HL-60/S4 (cell line): ENCODE data around the gene EZR.

Experiments used
- in situ Hi-C: fragments of 300-500 bp; cut with MboI; formaldehyde crosslinking; loops from 2 replicates; pipeline ENCODE4 v1.14.3; 2022; ENCODE audit warnings: low sequenced_read_pairs

EZR gene

DNA sequence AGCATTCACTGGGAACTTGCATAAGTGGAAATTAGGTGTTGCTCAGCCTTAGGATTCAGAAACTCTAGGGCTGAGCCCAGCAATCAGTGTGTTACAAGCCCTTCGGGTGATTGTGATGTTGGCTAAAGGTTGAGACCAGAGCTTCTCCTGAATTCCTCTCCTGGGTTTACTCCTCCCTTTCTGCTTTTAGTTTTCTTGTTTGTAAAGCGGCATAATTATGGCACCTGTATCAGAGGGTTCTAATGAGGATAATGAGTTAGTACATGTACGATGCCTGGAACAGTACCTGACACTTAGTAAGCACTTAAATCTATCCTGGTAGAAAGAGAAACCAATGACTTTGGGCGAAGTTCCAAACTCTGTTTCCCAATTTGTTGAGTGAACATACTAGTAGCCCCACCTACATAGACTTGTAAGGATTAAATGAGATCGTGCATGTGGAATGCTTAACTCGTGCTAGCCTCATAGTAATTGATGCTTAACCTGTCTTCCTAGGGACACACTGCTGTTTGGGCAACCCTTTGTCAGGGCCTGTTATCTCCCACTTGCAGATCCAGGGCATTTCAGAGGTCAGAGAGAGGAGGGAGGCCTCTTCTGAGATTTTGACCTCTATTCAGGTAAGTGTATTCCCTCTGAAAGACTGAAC, 932 bp upstream of the EZR start:
- in situ Hi-C loops = no loop called here

DNA sequence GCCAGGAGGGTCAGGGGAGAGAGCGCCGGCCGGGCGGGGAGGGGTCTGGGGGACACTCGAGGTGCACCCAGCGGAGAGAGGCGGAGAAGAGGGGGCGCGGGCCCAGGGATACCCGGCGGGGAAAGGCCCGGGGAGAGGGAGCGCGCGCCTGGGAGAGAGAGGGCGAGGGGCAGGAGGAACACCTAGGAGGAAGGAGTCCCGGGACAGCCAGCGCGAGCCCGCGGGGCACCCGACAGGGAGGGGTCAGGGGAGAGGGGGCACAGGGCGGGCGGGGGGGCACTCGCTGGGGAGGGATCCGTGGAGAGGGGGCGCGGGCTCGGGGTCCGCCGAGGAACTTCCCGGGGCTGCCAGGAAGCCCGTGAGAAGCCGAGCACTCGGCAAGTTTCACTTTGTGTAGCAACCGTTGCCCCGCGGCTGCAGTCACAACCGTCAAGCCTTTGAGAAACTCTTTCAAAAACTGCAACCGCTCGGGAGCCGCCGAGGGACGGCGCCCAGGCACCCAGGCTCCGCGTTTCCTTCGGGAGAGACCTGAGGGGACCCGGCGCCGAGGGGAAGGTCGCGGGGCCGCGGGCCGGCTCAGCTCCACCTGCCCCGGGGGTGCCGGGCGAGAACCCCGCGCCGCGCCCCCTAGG, 471 bp downstream of the EZR start:
- in situ Hi-C loops = no loop called here

DNA sequence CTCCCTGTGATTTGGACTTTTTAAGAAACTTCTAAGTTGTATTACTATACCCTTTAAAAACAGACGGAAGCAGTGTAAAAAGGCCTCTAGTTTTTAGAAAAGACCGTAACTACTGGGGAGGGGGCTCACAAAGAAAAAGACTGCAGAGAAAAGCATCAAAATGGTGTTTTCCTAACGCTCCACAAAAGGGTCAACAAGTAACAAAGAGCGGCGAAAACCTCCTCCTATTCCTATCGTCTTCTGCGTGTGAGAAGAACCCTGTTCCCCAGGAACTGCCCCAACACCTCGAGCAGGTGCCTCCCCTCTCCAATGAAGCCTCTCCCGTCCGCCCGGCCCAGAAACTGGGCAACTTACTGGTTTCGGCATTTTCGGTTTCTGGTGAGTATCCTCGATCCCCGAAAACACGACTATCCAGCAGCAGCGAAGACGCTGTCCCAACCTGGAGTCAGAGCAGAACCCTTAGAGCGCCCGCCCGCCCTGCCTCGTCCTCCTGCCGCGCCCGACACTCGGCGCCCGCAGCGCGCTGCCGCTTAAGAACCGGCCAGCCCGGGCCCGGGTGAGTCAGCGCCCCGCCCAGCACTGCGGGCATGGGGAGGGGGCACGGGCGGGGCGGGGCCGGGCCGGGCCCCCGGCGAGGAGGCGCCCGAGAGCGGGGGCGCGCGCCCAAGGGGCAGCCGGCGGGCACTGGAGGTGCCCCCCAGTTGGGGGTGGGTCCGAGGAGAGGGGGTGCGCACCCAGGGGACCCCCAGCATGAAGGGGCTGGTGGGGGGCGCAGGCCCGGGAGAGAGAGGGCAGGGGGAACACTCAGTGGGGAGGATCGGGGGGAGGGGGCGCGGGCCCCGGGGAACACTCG, 1.2 kb downstream of the EZR start:
- in situ Hi-C loops = no loop called here

DNA sequence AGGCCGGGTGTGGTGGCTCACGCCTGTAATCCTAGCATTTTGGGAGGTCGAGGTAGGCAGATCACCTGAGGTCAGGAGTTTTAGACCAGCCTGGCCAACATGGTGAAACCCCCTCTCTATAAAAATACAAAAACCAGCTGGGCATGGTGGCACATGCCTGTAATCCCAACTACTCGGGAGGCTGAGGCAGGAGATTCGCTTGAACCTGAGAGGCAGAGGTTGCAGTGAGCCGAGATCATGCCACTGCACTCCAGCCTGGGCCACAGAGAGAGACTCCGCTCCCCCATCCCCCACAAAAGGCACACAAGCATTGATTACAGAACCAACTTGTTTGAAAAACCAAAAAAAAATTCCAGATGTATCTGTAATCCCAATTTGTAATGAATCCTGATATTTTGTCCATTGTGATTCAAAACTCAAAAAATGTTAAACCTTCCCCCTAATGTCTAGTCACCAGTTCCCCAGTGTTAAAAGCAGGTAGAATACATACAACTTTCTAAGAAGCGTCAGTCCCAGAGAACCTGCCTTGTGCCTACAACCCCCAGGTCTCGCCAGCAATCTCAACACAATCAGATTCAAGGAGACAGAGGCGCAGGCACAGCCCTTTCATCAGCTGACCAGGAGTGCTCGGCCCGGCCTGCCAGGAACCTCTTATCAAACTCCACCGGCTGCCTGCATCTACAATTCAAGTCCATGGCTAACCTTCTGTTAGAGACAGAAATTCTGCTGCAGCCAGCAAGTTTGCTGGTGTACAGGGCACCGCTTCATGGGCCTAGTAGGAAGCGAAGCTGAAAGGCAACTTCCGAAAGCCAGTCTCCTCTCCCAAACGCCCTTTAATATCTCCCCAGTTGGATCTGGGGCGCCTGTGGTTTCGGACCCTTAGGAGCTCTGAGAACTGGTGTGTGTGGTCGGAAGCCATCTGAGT, 2.1 kb downstream of the EZR start:
- in situ Hi-C loops = no loop called here

DNA sequence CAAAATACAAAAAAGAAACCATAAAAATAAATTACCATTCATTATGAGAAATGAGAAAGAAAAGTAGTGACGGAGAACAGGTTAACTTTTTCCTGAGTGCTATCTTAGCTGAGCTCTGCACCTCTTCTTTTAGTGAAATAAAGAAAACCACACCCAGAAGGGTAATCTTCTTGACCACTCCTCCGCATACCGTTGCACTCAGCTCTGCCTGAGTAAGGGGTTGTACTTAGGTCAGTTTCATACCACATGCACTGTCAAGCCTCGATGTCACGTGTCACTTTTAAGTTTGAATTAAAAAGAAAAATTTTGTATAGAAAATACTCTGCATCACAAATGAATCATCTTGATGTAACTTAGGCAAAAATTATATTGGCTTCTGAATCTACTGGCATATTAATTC, 2.8 kb downstream of the EZR start:
- in situ Hi-C loops = no loop called here

DNA sequence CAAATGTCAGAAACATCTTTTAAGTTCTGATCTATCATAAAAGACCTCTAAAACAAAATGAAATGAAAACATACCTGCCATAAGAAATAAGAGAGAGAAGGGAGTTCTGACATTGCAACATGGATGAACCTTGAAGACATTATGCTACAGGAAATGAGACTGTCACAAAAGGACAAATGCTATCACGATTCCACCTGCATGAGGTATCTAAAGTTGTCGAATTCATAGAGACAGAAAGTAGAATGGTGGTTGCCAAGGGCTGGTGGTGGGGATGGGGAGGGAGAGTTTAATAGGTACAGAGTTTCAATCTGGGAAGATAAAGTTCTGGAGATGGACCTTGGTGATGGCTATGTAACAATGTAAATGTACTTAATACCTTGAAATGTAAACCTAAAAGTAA, 3.3 kb downstream of the EZR start:
- in situ Hi-C loops = no loop called here

DNA sequence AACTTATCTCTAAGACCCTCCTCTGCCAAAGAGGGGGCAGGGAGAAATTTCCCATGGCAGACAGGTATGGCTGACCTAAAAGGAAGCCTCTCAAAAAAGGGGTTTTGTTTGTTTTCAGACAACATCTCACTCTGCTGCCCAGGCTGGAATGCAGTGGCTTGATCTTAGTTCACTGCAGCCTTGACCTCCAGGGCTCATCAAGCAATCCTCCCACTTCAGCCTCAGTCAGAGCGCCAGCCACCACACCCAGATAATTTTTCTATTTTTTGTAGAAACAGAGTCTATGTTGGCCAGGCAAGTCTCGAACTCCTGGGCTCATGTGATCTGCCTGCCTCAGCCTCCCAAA, 3.8 kb downstream of the EZR start:
- in situ Hi-C loops = no loop called here

DNA sequence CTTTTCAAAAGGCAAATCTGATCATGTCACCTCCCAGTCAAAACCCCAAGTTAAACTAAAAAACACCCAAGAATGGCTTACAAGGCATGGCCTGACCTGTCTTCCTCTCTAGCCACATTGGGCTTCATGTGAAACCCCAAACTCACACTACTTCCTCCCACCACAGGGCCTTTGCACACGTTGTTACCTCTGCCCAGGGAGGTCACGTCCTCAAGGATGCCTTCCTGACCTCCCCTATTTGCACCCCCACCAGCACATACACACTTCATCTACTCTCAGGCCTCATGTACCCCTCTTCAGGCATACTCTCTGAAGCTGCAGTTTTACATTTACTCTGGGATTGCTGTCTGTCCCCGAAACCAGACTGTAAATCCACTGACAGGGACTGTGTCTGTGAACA, 6.1 kb downstream of the EZR start:
- in situ Hi-C loops = no loop called here

DNA sequence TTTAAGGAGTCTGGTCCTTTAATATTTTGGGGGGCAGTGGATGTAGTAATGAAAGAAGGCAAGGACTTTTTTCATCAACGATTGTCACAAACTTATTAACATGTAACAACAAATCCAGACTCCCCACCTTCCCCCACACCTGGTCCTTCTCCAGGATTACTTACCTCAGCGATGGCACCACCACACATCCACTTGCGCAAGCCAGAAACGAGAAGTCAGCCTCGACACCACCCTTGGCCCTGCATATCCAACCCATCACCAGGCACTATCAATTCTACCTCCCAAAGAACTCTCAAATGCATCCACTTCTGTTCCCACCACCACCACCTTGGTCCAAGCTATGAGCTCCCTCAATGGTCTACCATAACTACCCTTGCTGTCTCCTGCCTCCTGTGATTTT, 6.6 kb downstream of the EZR start:
- in situ Hi-C loops = no loop called here

DNA sequence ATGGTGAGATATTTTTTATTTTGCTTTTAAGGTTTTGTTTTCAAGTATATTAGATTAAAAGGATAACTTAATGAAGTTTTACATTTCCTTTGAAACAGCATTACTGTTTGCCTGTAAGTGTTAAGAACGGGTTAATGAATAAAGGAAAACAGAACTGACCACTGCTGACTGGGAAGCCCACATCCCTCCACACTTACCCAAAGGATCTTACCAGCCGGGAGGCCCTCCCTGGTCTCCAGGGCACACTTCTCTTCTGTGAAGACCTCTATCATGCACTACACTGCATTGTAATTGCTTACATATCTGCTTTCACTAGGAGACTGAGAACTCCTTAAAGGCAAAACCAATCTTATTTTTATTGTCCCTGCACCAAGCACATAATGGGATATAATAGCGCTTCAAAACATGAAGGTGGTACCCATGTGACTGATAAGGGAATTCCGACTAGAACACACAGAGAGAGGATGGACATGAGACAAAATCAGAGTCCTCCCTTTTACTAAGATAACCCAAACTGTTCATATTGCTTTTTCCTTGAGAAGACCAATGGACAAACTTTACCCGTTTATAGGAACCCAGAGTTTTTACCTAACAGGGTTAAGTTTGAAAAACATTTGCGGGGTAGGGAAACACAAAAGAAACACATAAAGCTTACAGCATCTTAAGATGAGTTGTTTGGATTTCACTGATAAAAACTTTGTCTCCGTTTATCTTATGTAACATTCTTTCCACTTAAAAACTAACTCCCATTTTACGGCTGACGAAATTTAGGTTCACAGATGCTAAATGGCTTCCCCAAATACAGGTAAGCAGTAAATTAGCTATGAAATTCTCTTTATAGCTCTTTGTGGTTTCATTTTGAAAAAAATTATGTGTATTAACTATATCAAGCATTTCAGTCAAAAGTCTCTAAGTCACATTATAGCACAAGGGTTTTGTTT, 8.7 kb downstream of the EZR start:
- in situ Hi-C loops = no loop called here

DNA sequence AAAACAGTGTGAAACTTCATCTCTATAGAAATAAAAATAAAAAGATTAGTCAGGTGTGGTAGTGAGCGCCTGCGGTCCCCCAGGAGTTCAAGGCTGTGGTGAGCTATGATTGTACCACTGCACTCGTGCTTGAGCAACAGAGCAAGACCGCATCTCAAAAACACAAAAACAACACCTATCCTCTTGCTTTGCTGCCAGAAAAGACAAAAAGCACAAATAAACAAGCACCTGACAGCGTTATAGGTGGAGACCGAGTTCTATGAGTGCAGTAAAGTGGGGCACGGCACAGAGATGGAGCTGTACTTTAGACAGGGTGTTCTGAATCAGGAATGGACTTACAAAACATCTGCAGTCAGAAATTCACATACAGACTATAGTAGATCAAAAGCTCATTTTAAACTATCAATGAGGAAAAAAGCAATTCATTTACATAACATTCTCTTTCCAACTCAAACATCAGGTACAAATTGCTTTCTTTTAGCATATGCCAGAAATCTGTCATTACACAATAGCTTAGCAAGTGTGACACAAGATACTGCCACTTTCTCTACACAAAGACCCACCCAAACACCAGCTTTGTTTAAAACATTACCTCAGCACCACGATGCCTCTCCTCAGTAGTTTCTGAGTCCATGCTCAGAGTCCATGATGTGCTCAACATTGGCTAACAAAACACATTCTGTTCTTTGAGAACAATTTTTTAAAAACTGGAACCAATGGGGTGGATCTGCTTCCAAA, 10.1 kb downstream of the EZR start:
- in situ Hi-C loops = no loop called here

DNA sequence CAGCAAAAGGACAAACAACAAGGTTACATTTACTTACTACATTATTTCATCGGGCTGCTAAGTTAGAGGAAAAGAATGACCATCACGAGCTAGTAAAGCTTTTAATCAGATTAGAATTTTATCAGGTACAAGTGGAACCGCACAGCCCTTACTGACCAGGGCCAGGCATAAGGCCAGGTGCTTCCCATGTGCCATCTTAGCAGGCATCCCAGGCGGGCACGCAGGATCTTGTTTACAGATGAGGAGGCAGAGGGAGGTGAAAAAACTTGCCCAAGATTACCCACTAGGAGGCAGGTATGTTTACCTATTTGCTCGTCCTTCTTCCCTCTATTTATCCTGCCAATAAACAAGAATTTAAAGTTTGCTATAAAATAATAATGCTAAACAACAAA, 10.7 kb downstream of the EZR start:
- in situ Hi-C loops = no loop called here

DNA sequence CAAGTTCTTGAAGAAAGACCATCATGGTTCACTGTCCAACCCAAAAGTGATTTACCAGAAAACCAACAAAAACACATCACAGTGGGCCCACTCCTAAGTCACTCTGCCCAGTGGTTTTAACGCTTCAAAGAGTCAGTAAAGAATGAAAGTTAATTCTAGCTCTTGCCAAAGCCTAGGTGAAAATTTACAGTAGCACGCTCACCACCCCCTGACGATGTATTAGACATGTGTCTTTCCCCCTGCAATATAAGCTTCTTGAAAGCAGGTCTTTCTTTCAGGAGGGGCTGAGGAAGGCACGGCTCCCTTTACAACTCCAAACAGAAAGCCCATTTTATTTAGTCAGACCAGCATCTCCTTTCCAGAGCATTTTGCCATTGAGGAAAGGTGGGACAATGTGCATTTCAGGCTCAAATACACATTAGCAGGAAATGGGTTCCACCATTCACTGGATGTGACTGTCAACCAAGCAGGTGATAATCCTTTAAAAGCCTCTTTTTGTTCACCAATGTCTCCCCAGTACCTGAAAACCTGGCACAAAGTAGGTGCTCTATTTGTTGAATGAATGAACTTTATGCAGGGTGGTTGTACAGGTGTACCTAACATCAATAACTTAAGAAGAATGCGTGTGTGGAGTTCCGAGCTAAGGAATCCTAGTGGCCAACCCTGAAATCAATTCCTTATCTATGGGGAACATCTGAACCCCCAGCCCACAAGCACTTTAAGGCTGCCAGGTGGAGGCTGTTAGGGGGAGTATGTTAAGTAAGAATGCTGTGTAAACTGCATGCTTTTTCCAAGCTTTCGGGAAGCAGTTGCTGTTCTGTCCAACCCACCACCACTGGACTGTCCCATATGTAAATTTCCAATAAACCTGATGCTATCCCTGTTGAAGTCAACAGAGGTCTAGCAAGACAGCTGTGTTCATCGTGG, 11.4 kb downstream of the EZR start:
- in situ Hi-C loops = no loop called here

DNA sequence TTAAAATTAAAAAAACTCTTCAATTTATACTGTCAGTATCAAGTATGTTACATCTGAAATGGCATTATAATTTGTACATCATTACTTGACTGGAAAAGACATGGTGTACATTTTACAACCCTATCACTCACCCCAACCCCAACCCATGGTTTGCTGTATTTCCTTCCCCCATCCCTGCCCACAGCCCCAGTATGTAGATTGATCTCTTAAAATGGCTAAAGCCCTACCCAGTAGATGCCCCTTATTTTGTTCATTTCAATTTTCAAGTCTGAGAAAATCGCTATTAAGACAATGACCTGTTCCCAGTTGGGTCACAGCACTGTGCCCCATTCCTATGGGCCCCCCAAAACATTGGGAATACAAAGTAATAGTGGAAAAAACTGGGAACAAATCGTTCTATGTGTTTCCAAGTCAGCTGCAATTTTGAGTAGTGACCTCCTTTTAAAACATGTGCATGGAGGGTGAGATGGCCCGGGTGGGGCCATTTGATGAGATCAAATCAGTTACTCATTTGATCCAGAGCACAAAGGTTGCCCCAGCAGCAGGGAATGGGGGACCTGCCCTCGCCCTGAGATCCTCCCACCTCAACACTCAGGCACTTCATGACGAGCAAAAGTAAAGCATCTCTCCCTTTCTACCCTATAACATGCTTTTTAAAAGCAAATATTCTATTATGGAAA, 13.3 kb downstream of the EZR start:
- in situ Hi-C loops = no loop called here

DNA sequence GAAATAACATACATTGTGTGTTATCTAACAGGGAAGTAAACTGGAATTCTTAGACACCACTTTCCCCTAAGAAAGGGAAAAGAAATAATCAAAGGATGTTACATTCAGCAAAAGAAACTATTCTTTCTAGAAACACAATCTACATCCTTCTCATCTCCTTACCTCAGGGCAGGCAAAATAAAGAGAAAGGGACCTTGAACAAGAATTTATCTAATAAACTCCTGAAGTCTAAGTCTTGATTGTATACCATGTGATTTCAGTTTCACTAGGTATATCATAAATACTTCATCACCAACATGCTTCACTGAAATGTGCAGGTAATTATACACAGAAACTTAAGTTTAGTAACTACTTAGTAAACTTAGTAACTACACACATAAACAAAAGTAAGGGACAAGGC, 15.0 kb downstream of the EZR start:
- in situ Hi-C loops = no loop called here

DNA sequence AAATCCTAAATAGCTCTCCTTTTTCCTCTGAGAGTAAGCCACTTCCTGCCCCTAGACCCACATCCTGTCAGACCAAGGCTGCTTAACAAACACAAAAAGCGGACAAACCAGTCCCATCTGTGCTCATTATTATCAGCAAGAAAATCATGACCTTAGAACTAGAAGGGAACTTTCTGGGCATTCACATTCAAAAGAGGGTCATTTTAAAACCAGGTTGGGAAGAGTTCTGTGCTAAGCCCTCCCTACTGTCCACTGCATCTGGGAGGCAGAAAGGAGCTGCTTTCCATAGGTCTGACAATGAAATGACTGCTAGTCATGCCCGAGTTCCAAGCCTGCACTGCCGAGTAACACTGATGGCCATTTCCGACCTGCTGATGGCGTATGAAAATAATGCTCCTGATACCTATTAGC, 15.4 kb downstream of the EZR start:
- in situ Hi-C loops = no loop called here

DNA sequence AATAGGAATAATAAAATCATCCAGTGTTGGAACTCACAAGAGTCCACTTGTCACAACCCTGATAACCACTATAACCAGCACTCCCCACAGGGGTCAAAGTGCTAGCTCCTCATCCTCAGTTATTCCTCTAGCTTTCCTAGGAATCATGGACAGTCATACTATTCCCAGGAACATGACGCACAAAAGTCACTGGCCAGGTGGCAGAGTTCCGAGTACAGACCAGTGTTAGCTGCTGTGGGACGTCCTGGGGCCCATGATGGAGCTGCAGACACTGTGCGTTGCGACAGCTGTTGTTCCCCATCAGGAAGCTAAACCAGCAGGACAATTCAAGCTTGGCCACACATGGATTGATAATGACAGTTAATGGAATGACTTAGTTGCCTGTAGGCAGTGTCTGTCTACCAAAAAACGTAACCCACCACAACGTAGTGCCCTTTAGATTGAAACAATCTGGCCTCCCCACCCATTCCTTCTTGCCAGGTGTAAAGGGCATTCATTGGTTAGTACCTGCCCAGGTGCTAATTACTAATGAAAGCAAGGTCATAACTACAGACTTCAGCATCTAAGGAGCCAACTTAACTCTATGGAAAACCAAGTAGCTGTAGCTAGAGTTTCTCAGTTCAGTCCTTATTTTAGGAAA, 17.4 kb downstream of the EZR start:
- in situ Hi-C loops = no loop called here
